Effector CD4-positive, alpha-beta T cell (primary cell): ENCODE results near the gene P4HA2.
"Not testable (repeated sequence)": the region's sequence is repeated elsewhere in the genome, so short reads cannot be mapped to it uniquely, and the experiment has no call there.

Source experiments
- DNase-seq: peaks from one replicate; pipeline ENCODE4 v3.0.0-alpha.2; 2020

The P4HA2 gene

DNA sequence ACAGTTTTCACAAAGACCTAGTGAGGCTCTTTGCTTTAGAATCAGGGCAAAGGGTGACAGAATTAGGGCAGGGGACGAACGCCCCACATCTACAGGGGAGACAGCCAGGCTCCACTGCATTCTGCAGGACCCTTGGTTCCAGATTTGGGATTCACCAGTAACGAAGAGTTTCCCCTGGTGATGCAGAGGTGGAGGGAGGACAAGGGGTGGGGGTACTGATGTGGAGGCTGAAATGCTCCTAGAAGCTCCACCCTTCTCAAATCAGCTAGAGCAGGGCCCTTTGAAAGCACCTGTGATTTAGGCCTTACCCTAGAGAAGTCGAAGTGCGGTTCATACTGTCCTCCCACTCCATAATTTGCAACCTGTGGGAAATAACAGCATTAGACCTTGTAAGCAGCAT lies 29.1 kb downstream of the P4HA2 start:
- DNase-seq: no peak

DNA sequence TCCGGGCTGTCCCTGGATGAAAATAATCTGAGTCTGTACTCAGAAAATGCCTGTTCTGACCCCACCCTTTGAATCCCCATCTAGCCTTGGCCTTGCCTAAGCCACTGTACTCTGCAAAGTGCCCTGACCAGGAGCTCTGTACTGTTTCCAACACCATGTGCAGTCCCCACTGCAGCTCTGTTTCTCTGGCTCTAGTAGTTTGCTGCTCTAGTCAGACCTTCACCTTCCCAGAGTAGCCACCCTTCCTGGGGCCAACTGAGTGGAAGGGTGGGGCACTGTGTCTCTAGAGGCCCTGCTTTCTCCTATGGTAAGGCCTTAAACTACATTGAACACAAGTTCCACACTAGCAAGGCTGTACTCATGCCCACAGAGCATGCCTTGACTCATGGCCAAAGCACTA lies 31.9 kb downstream of the P4HA2 start:
- DNase-seq: no peak

DNA sequence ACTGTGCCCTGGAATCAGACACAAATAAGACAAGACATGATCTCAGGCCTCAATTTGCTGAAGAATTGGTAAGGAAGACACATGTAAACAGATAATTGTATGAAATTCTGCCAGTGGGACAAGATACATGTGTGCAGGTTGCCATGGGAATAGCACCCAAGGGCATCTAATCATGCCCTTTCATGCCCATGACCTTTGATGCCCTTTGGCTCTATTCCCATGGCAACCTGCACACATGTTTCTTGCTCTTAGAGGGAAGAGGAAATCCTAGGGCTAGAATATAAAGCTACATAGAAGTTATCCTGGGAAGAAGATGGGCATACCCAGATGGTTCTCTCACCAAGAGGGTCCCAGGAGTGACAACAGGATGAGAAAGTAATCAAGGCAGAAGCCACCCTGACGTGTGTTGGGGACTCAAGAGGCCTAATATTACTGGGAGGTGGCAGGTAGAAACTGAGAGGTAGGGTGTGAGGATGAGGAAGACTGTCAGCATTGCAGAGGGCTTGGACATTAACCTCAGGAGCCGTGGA lies 34.4 kb downstream of the P4HA2 start:
- no peak for DNase-seq

DNA sequence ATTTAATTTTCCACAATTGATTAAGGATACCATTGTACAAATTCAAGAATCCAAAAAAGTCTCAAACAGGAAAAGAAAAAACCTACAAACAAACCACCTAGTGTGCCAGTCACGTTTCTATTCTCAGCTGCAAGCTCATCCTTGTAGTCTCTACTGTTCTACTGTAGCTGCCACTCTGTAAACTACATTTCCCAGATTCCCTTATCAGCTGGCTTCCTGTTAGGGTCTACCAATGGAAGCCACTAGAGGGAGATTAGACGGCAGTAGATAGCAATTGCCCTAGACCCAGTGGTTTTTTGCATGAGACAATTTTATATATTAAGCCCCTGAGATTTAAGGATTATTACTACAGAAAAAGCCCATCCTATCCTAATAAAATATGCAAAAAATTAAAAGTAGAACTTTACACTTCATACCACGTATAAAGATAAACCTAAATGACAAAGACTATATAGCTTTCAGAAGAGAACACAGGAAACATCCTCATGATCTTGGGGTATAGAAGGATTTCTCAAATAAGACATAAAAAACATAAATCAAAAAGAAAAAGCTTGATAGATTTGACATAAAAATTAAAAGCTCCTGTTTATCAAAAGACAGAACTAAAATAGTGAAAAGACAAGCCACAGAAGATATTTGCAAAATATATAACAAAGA lies 37.4 kb downstream of the P4HA2 start:
- no peak for DNase-seq

DNA sequence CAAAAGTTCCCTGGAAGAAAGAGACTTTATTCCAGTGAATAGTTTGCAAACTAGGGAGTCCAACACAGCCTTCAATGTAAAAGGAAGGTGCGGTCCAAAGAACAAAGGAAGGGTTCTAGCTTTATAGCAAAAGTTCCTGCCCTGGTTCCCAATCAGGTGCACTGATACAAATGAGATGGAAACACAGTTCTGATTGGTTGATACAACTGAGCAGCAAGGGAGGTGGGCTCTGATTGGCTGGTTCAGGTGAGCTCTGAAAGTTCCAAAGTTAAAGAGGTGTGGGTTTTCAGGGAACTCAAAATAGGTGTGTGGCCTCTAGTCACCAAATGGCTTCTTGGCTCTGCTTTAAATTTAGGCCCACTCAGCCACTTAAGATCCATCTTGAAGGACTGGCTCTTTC lies 43.1 kb downstream of the P4HA2 start:
- no peak for DNase-seq

DNA sequence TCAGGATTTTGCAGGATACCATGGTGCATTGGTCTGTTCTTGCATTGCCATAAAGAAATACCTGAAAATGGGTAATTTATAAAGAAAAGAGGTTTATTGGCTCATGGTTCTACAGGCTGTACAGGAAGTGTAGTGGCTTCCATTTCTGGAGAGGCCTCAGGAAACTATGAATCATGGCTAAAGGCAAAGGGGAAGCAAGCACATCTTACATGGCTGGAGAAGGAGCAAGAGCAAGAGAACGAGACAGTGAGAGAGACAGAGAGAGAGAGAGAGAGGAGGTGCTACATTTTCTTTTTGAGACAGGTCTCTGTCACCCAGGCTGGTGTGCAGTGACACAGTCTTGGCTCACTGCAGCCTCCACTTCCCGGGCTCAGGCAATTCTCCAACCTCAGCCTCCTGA lies 43.9 kb downstream of the P4HA2 start:
- no peak for DNase-seq

DNA sequence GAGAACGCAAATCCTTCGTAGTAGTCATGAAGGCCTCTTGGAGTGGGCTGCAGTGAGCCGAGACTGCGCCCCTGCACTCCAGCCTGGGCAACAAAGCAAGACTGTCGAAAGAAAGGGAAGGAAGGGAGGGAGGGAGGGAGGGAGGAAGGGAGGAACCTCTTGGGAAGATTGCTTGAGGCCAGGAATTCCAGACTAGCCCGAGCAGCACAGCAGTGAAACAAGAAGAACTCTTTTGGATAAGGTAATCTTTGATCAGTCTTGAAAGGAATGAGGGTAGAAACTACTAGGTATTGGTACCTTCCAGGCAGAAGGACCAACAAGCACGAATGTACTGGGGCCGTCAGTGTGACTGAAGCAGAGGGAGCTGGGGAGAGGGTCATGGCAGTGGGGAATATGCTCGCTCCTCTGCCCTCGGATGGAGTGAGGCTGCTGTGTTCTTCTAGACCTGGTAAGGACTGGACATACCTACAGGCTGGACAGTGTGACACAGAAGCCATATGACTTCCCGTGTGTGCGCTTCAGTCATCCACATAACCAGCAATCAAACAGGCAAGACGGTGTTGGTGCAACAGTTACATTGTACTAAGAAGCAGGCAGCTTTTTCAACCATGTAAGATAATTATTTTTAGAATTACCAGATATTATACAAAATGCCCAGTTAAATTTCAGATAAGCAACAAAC lies 45.2 kb downstream of the P4HA2 start:
- DNase-seq: no peak

DNA sequence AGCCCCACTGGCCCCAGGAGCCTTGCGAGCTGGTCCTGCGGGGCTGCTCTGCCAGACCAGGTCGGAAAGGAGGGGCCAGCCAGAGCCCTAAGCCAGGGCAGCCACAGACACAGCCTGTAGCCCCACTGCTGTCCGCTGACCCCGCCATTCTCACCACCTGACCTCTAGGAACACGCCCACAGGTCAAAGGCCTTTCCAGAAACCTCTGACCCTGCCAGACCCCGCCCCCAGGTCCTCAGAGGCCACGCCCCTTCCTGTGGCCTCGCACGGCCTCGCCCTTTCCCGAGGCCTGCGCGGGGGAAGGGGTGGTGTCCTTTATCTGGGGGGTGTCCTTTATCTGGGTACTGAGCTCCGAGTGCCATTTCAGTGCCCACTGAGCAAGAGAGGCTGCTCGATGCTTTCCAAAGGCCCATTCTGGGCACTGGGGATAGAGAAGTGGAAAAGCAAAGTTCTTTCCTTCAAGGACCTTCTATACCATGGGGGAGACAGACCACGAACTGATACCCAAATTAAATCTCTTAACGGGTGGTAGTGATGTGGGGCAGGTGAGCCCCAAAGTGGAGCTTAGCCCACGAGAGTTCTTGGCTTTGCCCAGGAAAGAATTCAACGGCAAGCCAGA lies 46.5 kb downstream of the P4HA2 start:
- DNase-seq: no peak

DNA sequence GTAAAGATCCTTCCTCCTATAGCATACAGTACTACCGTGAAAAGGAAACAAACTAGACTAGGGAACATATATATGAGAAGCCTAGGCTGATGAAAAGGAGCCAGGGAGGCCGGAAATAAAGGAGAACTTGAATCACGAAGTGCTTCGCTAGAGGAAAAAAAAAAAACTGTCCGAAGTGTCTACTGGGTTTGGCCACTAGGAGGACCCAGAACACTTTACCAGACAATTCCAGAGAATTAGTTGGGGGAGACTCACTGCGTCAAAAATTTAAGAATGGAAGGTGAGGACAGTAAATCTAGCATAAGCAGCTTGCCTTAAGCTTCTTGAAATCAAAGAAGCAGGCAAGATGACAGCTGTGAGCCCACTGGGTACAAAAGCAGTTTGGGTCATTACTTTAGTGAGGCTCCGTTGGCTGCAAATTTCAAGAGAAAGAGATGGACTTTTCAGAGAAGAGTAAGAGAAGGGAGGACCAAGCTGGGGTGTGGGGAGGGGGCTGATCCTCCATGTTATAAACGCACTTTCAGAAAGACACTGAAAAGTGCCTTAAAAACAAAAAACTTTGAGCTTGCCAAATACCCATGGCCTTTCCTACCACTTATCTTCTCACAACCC lies 47.4 kb downstream of the P4HA2 start:
- DNase-seq: no peak

DNA sequence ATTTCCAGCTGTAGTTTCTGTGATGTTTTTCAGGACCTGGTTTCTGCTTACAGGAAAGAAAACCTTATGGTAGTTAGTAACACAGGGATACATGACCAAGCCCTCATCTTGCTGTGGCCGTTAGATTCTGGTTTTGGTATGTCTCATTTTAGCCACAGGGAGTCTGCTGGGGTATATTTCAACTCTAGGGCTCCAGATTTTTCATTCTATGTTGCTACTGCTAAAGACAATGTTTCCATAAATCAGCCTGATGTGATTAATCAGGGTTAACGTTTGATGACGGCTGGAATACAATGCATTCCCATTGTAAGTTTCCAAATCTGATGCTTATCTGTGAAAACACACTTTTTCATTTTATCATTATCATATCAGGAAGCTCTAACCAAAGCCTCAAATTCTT lies 48.2 kb downstream of the P4HA2 start:
- DNase-seq: no peak

DNA sequence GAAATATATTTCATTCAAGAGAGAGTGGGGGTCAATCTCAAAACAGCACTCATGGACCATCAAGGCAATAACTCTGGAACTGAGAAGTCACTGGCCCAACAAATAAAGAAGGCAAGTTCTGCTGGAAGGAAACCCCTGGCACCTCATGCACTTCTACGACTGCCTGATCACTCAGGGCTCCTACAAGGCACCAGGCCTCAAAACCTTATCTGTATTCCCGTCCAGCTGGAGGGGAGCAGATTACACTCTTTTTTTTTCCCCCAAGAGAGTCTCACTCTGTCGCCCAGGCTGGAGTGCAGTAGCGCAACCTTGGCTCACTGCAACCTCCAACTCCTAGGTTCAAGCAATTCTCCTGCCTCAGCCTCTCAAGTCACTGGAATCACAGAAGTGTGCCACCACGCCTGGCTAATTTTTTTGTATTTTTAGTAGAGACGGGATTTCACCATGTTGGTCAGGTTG lies 49.9 kb downstream of the P4HA2 start:
- DNase-seq: no peak

DNA sequence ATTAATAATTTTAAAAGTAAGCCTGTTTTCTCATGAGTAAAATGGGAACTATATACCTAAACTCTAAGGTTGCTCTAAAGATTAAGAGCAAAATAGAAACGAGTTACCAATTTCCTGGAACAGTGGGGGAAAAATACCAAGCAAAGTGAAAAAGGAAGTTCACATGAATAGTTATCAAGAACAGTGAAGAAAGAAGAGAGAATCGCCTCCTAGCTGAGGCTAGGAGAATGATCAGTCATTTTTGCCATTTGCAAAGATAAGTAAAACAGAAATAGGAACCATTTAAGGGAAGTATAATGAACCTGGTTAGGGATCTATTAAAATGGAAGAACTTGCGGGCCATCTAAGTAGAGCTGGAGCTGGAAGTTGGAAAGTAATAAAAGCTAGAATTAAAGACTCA lies 50.7 kb downstream of the P4HA2 start:
- DNase-seq: no peak

DNA sequence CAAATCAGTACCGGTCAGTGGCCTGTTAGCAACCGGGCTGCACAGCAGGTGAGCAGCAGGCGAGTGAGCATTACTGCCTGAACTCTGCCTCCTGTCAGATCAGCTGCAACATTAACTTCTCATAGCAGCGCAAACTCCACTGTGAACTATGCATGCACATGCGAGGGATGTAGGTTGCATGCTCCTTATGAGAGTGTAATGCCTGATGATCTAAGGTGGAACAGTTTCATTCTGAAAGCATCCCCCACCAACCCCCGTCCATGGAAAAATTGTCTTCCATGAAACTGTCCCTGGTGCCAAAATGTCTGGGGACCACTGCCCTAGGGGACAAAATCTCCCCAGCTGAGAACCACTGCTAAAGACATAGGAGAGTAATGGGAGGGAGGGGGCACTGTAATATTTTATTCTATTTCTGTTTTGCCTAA lies 51.1 kb downstream of the P4HA2 start:
- no peak for DNase-seq

DNA sequence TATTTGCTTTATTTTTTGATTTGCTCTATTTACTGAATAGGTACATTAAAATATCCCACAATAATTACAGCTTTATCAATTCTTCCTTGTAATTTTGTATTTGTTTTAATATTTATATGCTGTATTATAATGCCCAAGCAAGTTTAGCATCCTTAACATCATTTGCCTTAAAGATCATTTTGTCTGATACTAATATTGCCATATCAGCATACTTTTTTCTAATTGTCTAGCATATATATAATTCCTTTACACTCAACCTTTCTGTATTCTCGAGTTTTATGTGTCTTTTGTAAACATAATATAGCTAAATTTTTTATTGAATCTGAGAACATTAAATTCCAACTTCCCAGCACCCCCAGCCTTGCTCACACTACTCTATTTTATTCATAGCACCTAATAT lies 64.7 kb downstream of the P4HA2 start:
- no peak for DNase-seq

DNA sequence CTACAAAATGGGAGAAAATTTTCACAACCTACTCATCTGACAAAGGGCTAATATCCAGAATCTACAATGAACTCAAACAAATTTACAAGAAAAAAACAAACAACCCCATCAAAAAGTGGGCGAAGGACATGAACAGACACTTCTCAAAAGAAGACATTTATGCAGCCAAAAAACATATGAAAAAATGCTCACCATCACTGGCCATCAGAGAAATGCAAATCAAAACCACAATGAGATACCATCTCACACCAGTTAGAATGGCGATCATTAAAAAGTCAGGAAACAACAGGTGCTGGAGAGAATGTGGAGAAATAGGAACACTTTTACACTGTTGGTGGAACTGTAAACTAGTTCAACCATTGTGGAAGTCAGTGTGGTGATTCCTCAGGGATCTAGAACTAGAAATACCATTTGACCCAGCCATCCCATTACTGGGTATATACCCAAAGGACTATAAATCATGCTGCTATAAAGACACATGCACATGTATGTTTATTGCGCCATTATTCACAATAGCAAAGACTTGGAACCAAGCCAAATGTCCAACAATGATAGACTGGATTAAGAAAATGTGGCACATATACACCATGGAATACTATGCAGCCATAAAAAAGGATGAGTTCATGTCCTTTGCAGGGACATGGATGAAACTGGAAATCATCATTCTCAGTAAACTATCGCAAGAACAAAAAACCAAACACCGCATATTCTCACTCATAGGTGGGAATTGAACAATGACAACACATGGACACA lies 65.9 kb downstream of the P4HA2 start:
- not testable (repeated sequence) for DNase-seq

DNA sequence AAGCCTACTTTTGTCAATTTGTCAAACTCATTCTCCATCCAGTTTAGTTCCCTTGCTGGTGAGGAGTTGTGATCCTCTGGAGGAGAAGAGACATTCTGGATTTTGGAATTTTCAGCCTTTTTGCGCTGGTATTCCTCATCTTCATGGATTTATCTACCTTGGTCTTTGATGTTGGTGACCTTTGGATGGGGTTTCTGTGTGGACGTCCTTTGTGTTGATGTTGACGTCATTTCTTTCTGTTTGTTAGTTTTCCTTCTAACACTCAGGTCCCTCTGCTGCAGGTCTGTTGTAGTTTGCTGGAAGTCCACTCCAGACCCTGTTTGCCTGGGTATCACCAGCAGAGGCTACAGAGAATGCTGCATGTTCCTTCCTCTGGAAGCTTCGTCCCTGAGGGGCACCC lies 71.2 kb downstream of the P4HA2 start:
- DNase-seq: no peak

DNA sequence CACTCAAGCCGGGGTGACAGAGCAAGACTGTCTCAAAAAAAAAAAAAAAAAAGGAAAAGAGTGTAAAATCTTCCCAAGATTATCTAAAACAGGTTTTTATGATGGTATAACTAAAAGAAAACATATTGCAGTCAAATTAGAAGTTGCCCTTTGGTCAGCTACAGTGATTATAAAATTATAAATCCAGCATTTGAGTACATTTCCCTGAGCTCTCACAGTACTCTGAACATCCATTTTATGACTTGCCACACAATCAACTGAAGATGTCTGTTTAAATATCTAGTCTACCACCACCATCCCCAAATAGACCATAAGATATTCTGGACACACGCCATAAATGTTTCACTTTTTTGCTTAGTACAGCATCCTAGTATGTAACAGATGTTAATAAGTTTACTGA lies 77.1 kb downstream of the P4HA2 start:
- no peak for DNase-seq

DNA sequence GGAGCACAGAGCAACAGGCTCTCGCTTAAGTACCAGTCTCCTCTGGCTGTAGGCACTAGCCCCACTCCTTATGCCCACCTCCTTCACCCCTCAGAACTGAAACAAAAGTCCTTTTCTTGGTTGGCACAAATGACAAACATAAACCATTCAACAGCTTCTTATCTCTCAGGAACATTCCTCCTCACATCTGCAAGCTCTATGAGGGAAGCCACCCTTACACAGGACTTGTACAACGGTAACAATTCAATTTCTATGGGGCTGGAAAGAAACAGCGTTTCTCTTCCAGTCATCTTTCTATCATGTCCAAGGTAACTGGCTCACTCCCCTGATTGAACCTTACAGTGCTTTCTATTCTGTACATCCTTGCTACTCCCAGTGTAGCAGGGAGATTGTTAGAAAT lies 80.0 kb downstream of the P4HA2 start:
- DNase-seq: no peak

DNA sequence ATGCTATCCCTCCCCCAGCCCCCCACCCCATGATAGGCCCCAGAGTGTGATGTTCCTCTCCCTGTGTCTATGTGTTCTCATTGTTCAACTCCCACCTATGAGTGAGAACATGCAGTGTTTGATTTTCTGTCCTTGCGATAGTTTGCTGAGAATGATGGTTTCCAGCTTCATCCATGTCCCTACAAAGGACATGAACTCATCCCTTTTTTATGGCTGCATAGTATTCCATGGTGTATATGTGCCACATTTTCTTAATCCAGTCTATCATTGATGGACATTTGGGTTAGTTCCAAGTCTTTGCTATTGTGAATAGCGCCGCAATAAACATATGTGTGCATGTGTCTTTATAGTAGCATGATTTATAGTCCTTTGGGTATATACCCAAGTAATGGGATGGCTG lies 82.3 kb downstream of the P4HA2 start:
- not testable (repeated sequence) for DNase-seq

DNA sequence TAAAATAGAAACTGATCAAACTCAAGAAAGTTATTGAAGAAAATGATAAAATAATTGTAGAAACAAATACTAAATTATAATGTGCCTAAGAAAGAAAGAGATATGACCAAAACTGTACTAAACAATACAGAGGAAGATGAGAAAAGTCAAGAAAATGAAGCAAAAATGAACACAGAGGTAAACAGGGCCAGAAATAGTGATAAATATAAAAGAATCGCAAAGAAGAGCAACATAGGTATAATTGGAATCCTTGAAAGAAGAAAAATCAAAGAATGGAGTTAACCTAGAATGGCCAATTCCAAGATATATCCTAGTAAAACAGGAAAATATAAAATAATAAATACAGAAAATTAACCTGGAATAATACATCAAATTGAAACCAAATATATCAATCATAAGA lies 84.5 kb downstream of the P4HA2 start:
- DNase-seq: no peak

DNA sequence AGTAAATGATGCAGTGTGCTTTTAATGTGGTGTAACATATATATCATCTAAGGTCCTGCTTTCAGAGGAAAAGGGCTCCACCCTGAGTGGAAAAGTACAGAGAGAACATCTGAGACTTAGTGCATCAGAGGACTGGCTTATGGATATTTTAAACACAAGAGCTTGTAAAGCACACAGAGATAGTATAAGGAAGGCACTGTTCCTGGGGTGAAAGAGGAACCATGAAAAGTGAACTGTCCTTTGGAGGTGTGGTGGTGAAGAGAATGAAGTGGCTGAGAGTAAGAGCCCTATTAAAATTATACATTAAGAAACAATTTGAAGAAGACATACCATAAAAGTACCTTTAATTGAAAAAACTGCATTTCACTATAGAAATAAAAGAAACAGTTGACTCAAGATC lies 85.2 kb downstream of the P4HA2 start:
- DNase-seq: no peak
